Thyroid gland (tissue), 4 donors: ENCODE measurements around the gene AIM2.

Source experiments
- POLR2A ChIP-seq, 2 donors: fragments of 450-650 bp; IDR thresholded peaks; one replicate each; pipeline ENCODE4 v1.6.1; 2017; ENCODE audit warnings: antibody characterized with exemption in 2 of 2, mild to moderate bottlenecking in 2 of 2, moderate library complexity in 1 of 2
- TF ChIP-seq, protein P1 (sequence below), 6 experiments: fragments of 200-600 bp in 3 of 6; fragments of 450-650 bp in 3 of 6; sonication (generic) in 3 of 6; IDR thresholded peaks; one replicate each; pipeline ENCODE4 v1.5.1; 2016 to 2019; ENCODE audit warnings: antibody characterized with exemption in 6 of 6, mild to moderate bottlenecking in 2 of 6, inconsistent platforms in 1 of 6, moderate library complexity in 1 of 6

- TF ChIP-seq, protein P1, sequence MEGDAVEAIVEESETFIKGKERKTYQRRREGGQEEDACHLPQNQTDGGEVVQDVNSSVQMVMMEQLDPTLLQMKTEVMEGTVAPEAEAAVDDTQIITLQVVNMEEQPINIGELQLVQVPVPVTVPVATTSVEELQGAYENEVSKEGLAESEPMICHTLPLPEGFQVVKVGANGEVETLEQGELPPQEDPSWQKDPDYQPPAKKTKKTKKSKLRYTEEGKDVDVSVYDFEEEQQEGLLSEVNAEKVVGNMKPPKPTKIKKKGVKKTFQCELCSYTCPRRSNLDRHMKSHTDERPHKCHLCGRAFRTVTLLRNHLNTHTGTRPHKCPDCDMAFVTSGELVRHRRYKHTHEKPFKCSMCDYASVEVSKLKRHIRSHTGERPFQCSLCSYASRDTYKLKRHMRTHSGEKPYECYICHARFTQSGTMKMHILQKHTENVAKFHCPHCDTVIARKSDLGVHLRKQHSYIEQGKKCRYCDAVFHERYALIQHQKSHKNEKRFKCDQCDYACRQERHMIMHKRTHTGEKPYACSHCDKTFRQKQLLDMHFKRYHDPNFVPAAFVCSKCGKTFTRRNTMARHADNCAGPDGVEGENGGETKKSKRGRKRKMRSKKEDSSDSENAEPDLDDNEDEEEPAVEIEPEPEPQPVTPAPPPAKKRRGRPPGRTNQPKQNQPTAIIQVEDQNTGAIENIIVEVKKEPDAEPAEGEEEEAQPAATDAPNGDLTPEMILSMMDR (IDR thresholded peaks at IDR 0.05): no peak
- no peak for TF ChIP-seq POLR2A (IDR thresholded peaks at IDR 0.05)
Measured at GRCh38 chr1:159123587-159123986, 47.0 kb upstream of the AIM2 start.
